ENCODE data around the gene SLC34A3.
A peak's percentile ranks its signal among the peaks of the same experiment; 100 is the strongest.

SLC34A3 gene

DNA sequence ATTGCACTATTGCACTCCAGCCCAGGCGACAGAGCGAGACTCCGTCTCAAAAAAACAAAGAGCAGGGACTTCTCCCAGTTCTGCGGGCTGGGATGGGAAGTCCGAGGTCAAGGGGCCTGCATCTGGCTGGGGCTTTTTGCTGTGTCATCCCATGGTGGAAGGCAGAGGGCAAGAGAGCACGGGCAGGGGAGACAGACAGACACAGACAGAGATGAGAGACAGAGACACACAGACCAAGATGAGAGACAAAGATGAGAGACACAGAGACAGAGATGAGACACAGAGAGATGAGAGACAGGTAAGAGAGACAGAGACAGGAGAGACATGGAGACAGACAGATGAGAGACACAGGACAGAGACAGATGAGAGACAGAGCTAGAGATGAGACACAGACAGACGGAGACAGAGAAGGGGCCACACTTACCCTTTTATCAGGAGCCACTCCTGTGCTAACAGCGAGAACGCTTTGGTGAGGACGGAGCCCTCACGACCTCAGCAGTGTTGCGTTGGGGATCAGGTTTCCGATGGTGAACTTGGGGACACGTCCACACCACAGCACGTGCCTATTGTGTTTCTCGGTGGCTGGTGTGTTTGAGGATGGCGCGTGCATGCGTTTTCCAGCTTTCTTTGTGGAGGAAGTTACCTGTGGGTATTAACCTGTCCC is 38.0 kb downstream of the SLC34A3 start:
- no peak for DNase-seq (ENCODE audit: low read depth)
- no peak overlapping the region for H3K4me3 ChIP-seq (ENCODE audit: low read depth, low read length)

DNA sequence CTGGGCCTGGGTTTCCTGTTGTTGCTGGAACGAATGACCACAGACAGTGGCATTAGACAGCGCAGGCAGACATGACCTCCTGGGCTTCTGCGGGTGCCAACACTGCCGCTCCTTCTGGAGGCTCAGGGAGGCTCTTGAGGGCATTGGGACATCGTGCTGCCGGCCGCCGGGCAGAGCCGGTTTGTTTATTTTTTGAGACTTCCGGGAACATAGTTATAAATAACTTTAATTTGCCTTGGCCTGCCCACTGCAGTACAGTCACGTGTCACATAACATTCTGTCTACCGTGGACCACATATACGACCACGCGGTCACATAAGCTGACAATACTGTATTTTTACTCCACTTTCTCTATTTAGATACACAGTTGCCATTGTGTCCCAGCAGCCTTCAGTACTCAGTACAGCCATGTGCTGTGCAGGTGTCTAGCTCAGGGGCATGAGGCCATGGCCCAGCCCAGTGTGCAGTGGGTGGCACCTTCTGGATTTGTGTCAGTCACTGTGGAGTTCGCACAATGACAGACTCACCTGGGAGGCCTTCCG is 38.6 kb downstream of the SLC34A3 start:
- DNase-seq (ENCODE audit: low read depth): no peak
- no peak overlapping the region for H3K4me3 ChIP-seq (ENCODE audit: low read depth, low read length)

DNA sequence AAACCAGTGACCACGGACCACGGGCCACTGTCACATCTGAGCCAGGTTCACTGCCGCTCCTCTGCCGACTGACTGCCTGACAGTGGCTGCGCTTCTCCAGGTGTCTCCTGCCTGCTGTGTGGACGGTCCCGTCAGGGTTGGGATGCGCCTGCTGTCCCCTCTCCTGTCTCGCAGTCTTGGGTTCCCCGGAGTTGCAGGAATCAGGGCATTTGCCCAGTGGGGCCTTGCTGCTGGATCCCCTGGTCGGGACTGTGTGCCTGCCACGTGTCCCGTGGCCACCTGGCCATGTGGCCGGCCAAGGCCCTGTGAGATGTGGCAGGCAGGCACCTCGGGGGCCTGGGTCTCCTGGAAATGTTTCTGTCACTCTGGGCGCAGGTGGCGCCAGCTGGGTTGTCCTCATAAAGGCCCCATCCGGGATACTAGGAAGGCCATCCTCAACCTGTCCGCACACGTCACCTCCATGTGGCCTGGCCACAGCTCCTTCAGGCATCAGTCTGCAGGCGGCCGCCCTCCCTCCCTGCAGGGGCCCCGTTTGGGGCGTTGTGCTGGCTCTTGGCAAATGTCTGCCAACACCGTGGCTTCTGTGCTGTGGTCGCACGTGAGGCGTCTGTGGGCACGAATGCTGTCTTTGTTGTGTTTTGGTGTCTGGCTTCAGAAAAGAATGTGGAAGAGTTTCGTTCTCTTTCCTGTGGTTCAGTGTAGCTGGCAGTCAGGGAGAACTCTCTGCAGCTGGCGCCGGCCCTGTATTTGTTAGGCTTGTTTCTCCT is 40.4 kb downstream of the SLC34A3 start:
- DNase-seq (ENCODE audit: low read depth): no peak
- H3K4me3 ChIP-seq (ENCODE audit: low read depth, low read length): no peak overlapping the region

DNA sequence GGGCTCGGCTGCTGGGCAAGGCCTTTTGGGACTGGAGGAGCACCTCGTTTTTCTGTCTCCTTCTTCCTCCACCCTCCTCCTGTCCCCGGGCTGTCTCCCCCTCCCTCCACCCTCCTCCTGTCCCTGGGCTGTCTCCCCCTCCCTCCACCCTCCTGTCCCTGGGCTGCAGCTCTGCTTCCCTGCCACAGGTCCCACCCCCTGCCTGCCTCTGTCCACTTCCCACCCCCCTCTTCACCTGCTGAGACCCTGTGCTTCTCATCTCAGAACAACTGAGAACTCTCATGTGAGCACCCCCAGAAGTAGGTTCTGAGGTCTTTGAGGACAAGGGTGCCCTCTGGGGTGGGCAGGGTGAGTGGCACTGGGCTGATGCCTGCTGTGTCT is 41.0 kb downstream of the SLC34A3 start:
- DNase-seq (ENCODE audit: low read depth): no peak

DNA sequence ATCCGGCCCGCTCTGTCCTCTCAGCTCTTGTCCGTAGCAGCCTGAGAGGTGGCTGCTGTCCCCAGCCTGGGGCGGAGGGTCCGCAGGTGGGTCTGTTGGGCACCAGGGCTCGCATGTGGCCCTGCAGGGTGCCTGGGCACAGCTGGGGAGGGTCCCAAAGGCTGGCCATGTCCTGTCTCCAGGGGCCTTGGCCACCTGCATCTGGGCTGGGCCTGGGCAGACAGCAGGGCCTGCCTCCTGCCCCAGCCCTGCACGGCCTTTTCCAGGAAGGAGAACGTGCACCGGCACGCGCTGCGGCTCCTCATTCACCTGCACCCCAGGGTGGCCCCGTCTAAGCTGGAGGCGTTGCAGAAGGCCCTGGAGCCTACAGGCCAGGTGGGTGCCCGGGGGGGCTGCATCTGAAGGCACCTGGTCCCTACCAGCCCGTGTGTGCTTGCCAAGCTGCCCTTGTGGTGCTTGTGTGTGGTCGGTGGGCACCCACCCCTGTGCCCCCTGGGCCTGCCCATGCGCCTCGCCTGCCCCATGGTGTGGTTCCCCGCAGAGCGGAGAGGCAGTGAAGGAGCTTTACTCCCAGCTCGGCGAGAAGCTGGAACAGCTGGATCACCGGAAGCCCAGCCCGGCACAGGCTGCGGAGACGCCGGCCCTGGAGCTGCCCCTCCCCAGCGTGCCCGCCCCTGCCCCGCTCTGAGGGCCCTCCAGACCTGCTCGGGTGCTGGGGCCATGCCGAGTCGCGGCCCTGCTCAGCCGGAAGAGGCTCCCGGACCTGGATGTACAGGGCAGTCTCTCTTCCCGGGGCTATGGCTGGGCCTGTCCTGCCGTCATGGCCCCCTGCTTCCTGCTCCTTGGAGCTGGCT is 41.8 kb downstream of the SLC34A3 start:
- DNase-seq (ENCODE audit: low read depth): no peak
- H3K4me3 ChIP-seq (ENCODE audit: low read depth, low read length): no peak overlapping the region

More for the DNA sequence above, 41.0 kb downstream of the SLC34A3 start:
- H3K4me3 ChIP-seq (ENCODE audit: low read depth, low read length): no peak overlapping the region

DNA sequence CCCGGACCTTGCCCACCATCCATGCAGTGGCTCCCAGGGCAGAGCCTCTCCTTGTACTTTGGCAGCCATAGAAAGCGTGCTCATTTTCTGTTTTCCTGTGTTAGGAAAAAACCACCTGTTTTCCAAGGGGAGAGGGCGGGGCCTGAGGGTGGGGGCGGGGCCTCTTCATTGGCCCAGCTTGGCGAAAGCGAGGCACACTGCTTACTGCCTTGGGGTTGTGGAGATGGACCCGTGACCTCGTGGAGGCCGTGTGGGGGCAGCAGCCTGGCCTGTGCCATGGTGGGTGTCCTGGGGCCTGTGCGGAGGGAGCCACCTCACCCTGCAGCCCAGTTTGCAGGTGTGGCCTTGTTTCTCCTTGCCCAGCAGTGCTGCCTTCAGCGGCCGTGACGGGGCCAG is 42.4 kb downstream of the SLC34A3 start:
- no peak overlapping the region for H3K4me3 ChIP-seq (ENCODE audit: low read depth, low read length)
- no peak for DNase-seq (ENCODE audit: low read depth)

DNA sequence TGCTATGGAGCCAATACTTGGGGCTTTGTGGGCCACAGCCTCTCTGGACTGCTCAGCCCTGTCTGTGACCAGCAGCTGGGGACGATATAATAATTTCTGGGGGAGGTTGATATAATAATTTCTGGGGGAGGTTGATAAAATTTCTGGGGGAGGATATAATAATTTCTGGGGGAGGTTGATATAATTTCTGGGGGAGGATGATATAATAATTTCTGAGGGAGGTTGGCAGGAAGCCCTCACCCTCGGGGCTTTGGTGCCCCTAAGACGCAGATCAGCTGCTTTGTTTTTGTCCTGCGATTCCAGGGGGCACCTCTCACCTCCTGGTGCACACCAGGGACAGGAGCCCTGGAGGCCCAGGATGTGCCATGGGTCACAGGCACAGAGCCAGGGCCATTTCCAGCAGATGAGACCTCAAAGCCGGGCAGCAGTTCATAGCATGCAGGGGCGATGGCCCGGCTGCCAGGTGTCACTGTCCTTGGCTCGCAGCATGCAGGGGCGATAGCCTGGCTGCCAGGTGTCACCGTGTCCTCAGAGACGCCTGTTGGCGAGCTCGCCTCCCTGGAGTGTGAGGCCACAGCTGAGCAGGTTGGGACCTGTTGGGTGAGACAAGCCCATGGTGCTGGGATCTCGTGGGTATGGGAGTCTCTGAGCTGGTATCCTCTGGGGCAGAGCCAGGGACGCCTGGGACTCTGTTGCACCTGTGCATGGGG is 43.1 kb downstream of the SLC34A3 start:
- no peak overlapping the region for H3K4me3 ChIP-seq (ENCODE audit: low read depth, low read length)
- no peak for DNase-seq (ENCODE audit: low read depth)

DNA sequence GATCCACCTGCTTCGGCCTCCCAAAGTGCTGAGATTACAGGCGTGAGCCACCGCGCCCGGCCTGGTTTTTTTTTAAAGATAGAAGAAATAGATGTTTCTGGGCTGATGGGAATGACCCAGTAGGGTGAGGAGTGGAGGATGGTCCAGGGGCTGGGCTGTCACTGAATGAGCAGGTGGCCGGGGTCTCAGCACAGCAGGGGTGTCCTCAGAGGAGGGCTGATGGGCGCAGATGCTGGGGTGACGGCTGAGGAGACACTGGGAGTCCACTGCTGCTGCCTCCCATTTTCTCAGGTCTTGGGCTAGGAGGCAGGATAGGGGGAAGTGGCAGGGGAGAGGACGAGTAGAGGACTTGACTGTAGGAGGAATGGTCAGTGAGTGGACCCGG is 44.5 kb downstream of the SLC34A3 start:
- no peak overlapping the region for H3K4me3 ChIP-seq (ENCODE audit: low read depth, low read length)
- no peak for DNase-seq (ENCODE audit: low read depth)

DNA sequence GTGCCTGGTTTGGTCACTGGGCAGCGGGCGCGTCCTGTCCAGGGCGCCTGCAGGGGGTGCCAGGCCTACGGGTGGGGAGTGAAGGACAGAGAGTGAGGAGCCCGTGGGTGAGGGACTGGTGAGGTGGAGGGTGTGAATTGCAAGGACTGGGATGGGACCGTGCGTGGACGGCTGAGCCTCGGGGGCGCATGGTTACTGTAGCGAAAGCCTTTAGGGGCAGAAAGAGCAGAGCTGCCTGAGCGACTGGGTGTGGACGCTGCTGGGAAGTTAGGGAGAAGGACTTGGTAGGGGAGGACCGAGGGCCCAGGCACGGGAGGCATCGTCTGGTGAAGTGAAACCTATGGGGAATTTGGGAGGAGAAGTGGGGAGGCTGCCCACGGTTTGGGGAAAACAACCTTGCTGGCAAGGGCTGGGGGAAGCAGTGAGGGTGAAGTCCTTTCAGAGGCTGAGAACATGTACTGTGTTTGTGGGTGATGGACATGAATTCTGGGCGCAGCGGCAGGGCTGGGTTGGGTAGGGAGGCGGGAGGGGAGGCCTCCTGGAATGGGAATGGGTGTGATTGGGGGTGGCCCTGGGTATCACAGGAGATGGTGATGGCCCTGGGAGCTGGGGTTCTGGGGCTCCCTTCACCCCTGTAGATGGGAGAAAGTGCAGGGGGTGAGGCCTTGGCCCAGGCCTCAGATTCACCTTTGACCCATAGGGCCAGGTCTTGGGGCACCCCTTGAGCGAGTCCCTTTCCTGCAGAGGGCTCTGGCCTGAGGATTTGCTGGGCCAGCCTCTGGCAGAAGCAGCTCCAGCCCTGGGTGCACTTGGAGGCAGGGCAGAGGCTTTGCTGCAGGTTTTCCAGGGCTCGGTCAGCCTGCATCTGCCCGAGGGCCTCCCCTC is 45.1 kb downstream of the SLC34A3 start:
- no peak overlapping the region for H3K4me3 ChIP-seq (ENCODE audit: low read depth, low read length)

DNA sequence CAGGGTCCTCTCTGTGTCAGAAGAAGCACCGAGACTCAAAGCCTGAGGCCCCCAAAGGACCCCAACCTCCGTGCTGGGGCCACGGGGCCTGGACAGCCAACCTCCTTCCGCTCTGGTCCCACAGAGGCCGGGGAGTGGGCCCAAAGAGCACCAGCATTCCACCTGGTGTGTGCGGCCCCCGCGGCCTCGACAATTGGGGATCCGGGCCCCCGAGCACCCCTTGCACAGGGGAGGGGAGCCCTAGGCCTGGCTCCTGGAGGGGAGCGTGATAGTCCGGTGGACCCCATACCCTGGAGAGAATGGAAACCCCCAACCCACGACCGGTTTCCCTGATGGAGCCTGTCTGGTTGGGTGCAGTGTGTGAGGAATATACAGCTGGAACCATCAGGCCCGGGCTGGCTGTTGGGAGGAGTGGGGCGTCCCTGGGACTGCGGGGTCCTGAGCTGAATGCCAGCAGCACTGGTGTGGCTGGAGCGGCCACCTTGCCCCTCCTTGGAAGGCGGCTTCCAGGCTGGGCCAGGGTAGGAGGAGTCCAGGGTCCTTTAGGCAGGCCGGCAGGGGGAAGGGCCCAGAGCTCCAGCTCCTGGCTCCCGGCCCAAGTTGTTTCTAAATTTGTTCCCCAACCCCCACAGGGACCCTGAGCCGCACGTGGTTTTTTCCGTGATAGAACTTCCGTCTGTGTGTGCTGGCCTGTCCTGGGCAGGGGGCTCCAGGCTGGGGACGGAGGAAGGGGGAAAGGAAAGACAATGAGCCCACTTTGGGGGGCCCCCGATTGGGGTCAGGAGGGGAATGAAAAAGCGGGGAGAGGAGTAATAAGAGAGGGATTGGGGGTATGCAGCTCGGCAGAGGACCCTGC is 46.0 kb downstream of the SLC34A3 start:
- no peak for DNase-seq (ENCODE audit: low read depth)
- peak overlapping the region; percentile 46 for H3K4me3 ChIP-seq (ENCODE audit: low read depth, low read length)

More for the DNA sequence above, 45.1 kb downstream of the SLC34A3 start:
- DNase-seq (ENCODE audit: low read depth): no peak

DNA sequence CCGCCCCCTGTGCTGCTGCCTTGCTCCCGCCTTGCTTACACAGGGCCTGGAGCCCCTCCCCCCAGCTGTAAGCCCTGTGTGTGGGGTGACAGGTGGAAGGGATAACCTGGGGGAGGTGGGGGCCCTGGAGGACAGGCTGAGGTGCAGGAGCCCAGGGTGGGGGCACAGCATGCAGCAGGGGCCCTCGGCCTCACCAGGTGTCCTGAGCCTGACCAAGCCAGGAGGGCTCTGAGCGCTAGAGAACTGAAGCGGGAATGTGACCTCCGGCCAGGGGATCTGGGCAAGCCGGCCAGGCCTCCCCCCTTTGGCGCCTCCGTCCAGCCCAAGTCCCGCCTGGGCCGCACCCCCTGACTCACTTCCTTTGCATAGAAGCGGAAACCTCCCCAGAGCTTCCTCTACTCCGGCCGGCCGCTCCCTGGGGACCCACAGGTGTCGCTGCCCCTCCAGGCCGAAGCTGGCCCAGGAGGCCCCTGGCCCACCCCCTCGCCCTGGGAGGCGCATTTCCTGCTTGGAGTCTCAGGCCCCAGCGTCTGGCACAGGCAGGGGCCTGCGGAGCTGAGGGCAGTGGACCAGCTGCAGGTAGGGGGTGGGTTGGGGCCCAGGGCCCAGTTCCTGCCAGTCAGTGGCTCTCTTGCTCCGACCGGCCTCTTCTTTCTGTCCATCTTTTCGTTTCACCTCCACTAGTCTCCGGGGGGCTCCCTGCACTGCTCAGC is 46.8 kb downstream of the SLC34A3 start, which contains the start of gene TOR4A:
Gene TOR4A (plus strand): TSS at position 398 of the 713 bp plus-strand sequence. CDS start 964 bp downstream, outside the sequence.
- no peak for DNase-seq (ENCODE audit: low read depth)
- H3K4me3 ChIP-seq (ENCODE audit: low read depth, low read length): peak within 1 kb of the TSS; percentile 46

DNA sequence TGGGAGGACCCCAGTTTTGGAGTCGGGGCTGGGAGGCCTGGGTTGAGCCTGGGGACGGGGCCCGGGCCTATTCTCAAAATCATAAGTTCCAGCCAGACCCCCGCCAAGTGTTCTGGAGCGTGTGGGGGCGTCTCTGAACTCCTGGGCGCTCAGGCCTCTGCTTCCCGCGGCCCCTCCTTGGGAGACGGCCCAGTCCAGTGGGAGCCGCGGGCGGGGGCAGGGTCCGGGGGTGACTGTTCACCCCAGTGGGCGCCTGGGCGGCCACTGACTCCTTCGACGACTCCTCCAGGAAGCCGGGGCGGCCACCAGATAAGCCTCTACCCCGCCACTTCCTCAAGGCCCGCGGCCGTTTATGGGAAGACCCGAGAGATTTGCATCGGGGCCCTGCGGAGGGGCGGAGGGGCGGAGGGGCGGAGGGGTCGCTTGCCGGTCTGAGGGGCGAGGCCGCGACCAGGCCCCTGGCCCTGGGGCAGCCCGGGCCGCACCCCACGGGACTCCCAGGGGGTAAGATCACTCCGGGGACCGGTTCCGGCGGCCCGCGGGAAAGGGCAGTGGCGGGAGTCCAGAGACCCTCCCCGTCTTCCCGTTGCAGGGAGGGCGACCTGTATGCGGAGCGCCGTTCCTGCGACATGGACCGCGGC is 47.5 kb downstream of the SLC34A3 start:
- no peak for DNase-seq (ENCODE audit: low read depth)
- H3K4me3 ChIP-seq (ENCODE audit: low read depth, low read length): peak overlapping the region; percentile 46

DNA sequence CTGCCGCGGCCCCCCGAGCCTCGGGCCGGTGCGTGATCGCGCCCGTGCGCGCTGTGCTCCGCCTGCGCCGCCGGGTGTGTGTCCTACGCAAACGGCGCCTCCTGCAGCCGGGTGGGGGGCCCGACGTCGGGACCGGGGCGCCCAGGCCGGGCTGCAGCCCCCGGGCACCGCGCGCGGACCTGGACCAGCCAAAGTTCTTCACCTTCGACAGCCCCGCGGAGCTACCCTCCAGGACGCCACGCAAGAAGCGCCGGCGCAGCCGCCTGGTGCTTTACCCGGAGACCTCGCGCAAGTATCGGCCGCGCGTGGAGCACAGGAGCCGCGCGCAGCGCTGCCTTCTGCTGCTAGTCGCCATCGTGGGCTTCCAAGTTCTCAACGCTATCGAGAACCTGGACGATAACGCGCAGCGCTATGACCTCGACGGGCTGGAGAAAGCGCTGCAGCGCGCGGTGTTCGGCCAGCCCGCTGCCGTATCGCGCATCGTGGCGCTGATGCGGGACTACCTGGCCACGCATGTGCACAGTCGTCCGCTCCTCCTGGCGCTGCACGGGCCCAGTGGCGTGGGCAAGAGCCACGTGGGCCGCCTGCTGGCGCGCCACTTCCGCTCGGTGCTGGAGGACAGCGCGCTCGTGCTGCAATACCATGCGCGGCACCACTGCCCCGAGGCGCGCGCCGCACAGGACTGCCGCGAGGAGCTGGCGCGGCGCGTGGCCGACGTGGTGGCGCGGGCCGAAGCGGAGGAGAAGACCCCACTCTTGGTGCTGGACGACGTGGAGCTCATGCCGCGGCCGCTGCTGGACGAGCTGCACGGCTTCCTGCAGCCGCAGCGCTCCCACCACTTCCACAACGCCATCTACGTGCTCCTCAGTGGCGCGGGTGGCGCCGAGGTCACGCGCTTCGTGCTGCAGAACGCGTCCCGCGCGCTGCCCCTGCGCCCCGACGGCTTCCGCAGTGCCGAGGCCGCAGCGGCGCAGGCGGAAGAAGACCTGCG is 48.3 kb downstream of the SLC34A3 start:
- no peak for DNase-seq (ENCODE audit: low read depth)
- H3K4me3 ChIP-seq (ENCODE audit: low read depth, low read length): peak overlapping the region; percentile 46

DNA sequence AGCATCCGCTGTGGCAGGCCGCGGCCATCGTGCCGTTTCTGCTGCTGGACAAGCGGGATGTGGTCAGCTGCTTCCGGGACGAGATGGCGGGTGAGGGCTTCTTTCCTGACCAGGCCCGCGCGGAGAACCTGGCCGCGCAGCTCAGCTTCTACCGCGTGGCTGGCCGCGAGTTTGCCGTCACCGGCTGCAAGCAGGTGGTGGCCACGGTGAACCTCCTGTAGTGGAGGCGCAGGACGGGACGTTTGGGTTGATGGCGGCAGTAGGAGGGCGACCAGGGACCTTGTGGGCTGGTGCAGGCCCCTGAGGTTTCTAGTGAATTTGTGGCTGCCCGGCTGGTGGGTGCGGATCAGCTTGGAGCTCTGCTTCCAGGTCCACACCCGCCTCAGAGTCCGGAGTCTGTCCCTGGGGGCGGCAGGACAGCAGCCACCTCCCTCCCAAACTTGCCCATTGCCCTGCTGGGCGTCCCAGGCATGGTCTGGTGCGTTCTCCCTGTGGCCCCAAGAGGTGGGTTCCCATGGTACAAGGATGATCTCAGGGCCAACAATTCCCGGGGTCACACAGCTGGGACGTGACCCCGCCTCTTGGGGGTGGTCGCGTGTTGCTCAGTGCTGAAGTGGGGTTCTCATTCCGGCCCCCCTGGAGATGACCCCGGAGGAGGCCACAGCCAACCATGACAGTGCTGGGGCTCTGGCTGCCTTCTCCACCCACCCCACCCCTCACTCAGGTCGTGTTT is 49.2 kb downstream of the SLC34A3 start:
- no peak overlapping the region for H3K4me3 ChIP-seq (ENCODE audit: low read depth, low read length)
- no peak for DNase-seq (ENCODE audit: low read depth)

All from skeletal muscle cell (primary cell).